Measurements from ENCODE around the gene ATMIN. TPM values are rescaled to one million over a fixed set of nuclear protein-coding genes. Genes with fewer than 3 reads are reported as not detected.
A peak's percentile ranks its signal among the peaks of the same experiment; 100 is the strongest.

Gene ATMIN
- total RNA-seq, 1 experiment from 2014 or later = 66.6 TPM

GRCh38 chr16:80993307-80993706, 42.3 kb upstream of the ATMIN start:
- DNase-seq = no peak
- no peak overlapping the region for H3K9ac ChIP-seq (ENCODE audit: extremely low read depth, insufficient read length, low read length)
- no peaks in the 10 kb centered on the region for H3K23me2 ChIP-seq (ENCODE audit: insufficient read length, low read depth, low read length, poor library complexity, severe bottlenecking)
- H3K79me2 ChIP-seq (ENCODE audit: insufficient read depth, low read length) = no peaks in the 10 kb centered on the region; the same call in 1 of the 2 replicates
- H3T11ph ChIP-seq (ENCODE audit: low read length) = no peak overlapping the region
- H4K5ac ChIP-seq (ENCODE audit: insufficient read length, low read depth, low read length) = no peak overlapping the region
- H3K56ac ChIP-seq (ENCODE audit: insufficient read length, low read depth, low read length) = no peak overlapping the region
- no peak overlapping the region for H3K4me2 ChIP-seq (ENCODE audit: insufficient read depth, insufficient read length, low read length)
- H3K27me3 ChIP-seq (ENCODE audit: insufficient read depth, low read length) = no peaks in the 10 kb centered on the region
- H2AFZ ChIP-seq (ENCODE audit: low read length) = no peak overlapping the region
- H3K79me1 ChIP-seq (ENCODE audit: insufficient read depth, low read depth, low read length, poor library complexity, severe bottlenecking) = peaks cover 5% of the 10 kb centered on the region
- Mint-ChIP-seq H3K4me3 (no peak overlapping the region), H3K9me3 (no peaks in the 10 kb centered on the region), H3K27ac (peak overlapping the region in 1 of 3 experiments; percentile 13; a peak in 1 of 7 replicates), H3K4me1 (peaks cover 4 to 9% of the 10 kb centered on the region in 2 experiments), H3K36me3 (ENCODE audit: insufficient read depth in 1 of 3, low read depth in 3 of 3) (peaks cover 3 to 14% (median 4%) of the 10 kb centered on the region in 3 experiments; a peak in 5 of 7 replicates), H3K27me3 (ENCODE audit: low read depth) (no peaks in the 10 kb centered on the region; the same call in 1 of the 2 replicates)
- H2BK5ac ChIP-seq (ENCODE audit: insufficient read length, low read length) = no peak overlapping the region
- no peaks in the 10 kb centered on the region for H4K20me1 ChIP-seq (ENCODE audit: control insufficient read depth, insufficient read depth, insufficient read length)
- no CpG with 5 or more reads among the region's 6 CpGs for WGBS (ENCODE audit: extremely low coverage, insufficient read length, low lambda C conversion rate)
- no peak overlapping the region for H3K14ac ChIP-seq (ENCODE audit: insufficient read depth, low read length)
- no peak overlapping the region for H3K27ac ChIP-seq (ENCODE audit: insufficient read length, low read depth, low read length)
- no peak overlapping the region for H4K8ac ChIP-seq (replicated peaks; ENCODE audit: insufficient read length, low read depth, low read length)
- H3K4me1 ChIP-seq (ENCODE audit: insufficient read depth, low read length) = no peaks in the 10 kb centered on the region
- H2BK12ac ChIP-seq (ENCODE audit: insufficient read length, low read depth, low read length) = no peak overlapping the region
- no peak overlapping the region for H3K4ac ChIP-seq (ENCODE audit: low read depth, low read length)
- H2BK20ac ChIP-seq (ENCODE audit: low read depth, low read length, poor library complexity, severe bottlenecking) = no peak overlapping the region
- no peak overlapping the region for H3K18ac ChIP-seq (ENCODE audit: insufficient read length, low read depth, low read length)
- H3K9me3 ChIP-seq (ENCODE audit: control insufficient read depth, low read depth, low read length) = no peaks in the 10 kb centered on the region
- H2AK5ac ChIP-seq (ENCODE audit: insufficient read length, low read length) = no peak overlapping the region
- H2BK15ac ChIP-seq (ENCODE audit: low read depth, low read length) = no peak overlapping the region
- TF ChIP-seq, protein P1, sequence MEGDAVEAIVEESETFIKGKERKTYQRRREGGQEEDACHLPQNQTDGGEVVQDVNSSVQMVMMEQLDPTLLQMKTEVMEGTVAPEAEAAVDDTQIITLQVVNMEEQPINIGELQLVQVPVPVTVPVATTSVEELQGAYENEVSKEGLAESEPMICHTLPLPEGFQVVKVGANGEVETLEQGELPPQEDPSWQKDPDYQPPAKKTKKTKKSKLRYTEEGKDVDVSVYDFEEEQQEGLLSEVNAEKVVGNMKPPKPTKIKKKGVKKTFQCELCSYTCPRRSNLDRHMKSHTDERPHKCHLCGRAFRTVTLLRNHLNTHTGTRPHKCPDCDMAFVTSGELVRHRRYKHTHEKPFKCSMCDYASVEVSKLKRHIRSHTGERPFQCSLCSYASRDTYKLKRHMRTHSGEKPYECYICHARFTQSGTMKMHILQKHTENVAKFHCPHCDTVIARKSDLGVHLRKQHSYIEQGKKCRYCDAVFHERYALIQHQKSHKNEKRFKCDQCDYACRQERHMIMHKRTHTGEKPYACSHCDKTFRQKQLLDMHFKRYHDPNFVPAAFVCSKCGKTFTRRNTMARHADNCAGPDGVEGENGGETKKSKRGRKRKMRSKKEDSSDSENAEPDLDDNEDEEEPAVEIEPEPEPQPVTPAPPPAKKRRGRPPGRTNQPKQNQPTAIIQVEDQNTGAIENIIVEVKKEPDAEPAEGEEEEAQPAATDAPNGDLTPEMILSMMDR (conservative IDR thresholded peaks at IDR 0.05) = no peak
- no peak overlapping the region for H2BK120ac ChIP-seq (ENCODE audit: low read depth, low read length, poor library complexity, severe bottlenecking)
- no peak overlapping the region for H3K23ac ChIP-seq (ENCODE audit: insufficient read length, low read depth, low read length)
- no peak overlapping the region for H4K91ac ChIP-seq (ENCODE audit: insufficient read length, low read depth, low read length)

Data from H9 (cell line).